ENCODE measurements around the gene GLUL.

DNA sequence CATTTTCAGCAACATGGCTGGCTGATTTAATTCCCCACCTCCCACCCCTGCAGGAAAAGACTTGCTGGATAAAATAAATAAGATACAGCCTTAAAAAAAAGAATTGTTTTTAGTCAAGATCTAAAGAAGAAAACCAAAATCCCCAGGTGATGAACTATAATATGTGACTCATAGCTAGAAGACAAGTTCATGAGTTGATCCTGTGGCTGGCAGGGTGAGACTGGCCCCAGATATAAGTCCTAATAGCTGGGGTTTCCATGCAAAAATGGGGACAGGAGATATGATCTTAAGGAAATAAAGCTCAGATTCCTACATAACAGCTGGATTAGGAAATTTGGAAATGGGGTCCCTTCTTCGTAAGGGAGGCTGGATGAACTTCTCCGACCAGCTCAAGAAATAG, 36.5 kb upstream of the GLUL start:
- TF ChIP-seq CTCF (IDR thresholded peaks at IDR 0.05; ENCODE audit: low read length) (no peak), EZH2 (IDR thresholded peaks at IDR 0.05; ENCODE audit: borderline replicate concordance, low read length) (no peak)

All from OCI-LY1 (cell line).